GM12878 (cell line): ENCODE data around the gene TXN2. TPM values are rescaled to one million over a fixed set of nuclear protein-coding genes. Genes with fewer than 3 reads are reported as not detected.

Experiments
- CREM ChIP-seq: IDR thresholded peaks from 2 replicates; pipeline ENCODE4 v1.6.1; 2014; ENCODE audit warnings: antibody characterized with exemption, low read depth
- HDAC2 ChIP-seq: fragments of 200-600 bp; sonication (generic); IDR thresholded peaks from 2 replicates; pipeline ENCODE4 v1.6.1; 2017
- JUND ChIP-seq: IDR thresholded peaks from 2 replicates; pipeline ENCODE4 v1.6.1; 2012; ENCODE audit warnings: low read depth, mild to moderate bottlenecking, low read length, improper control_type of control experiment, moderate library complexity
- KAT2A ChIP-seq: conservative IDR thresholded peaks from 2 replicates; pipeline ENCODE4 v1.6.1; 2011; ENCODE audit warnings: low read depth, low read length; ENCODE audit not compliant: control insufficient read depth
- KDM1A ChIP-seq: fragments of 200-600 bp; sonication (generic); IDR thresholded peaks from 2 replicates; pipeline ENCODE4 v1.6.1; 2016; ENCODE audit warnings: borderline replicate concordance
- NR2C1 ChIP-seq: fragments of 450-650 bp; IDR thresholded peaks from 2 replicates; pipeline ENCODE4 v1.6.1; 2017; ENCODE audit warnings: antibody characterized with exemption, mild to moderate bottlenecking, moderate library complexity
- POLR2AphosphoS2 ChIP-seq: IDR thresholded peaks from 2 replicates; pipeline ENCODE4 v1.6.1; 2011; ENCODE audit warnings: low read depth, mild to moderate bottlenecking, low read length, improper control_type of control experiment, moderate library complexity
- ZNF274 ChIP-seq: IDR thresholded peaks from one replicate; pipeline ENCODE4 v1.8.0; 2011; ENCODE audit not compliant: insufficient read length, insufficient read depth
- polyA plus RNA-seq, 11 experiments: library from polyadenylated mRNA; depleted of rRNA in 4 of 11; unstranded in 6 of 11; stranded (reverse) in 5 of 11; fragments of >200 nt; fragmentation: Nextera tagmentation in 4 of 11; fragmentation: Illumina TruSeq in 1 of 11; extraction: Ambion mirVana in 4 of 11; extraction: Trizol in 1 of 11; gene quantifications; 1 replicate in 1 of 11; 2 replicates in 10 of 11; pipeline versions ENCODE4 v1.2.1 to v1.2.3, GENCODE V29; 2011 to 2016; ENCODE audit warnings: inconsistent platforms in 2 of 11, missing spikeins in 2 of 11, low read depth in 1 of 11
- total RNA-seq, 4 experiments: library from RNA; depleted of rRNA in 3 of 4; stranded (reverse); fragments of >200 nt in 3 of 4; fragmentation: Illumina TruSeq in 1 of 4; extraction: Trizol in 1 of 4; gene quantifications; 2 replicates each; pipeline versions ENCODE4 v1.2.1 to v1.2.3, GENCODE V29; 2013 to 2021
- TF ChIP-seq, protein P1 (sequence below): fragments of 450-650 bp; IDR thresholded peaks from 2 replicates; pipeline ENCODE4 v1.6.1; 2018; ENCODE audit warnings: mild to moderate bottlenecking, low read depth, moderate library complexity; ENCODE audit not compliant: partially characterized antibody
- TF ChIP-seq, protein P2 (sequence below), 3 experiments: IDR thresholded peaks in 2 of 3; conservative IDR thresholded peaks in 1 of 3; 2 replicates each; pipeline ENCODE4 v1.5.1; 2011; ENCODE audit warnings: low read depth in 3 of 3, low read length in 3 of 3, mild to moderate bottlenecking in 3 of 3, control low read depth in 2 of 3, moderate library complexity in 2 of 3, inconsistent platforms in 1 of 3, mixed read lengths in 1 of 3; ENCODE audit not compliant: control insufficient read depth in 2 of 3, insufficient read depth in 1 of 3; ENCODE audit errors: extremely low read depth in 1 of 3
- TF ChIP-seq, protein P3 (sequence below): IDR thresholded peaks from 2 replicates; pipeline ENCODE4 v1.6.1; 2012; ENCODE audit warnings: improper control_type of control experiment, low read depth, low read length; ENCODE audit not compliant: insufficient replicate concordance
- TF ChIP-seq, protein P4 (sequence below): IDR thresholded peaks from 2 replicates; pipeline ENCODE4 v1.6.1; 2011; ENCODE audit warnings: low read depth, low read length, improper control_type of control experiment, borderline replicate concordance
- TF ChIP-seq, protein P5 (sequence below): fragments of 450-650 bp; IDR thresholded peaks from 2 replicates; pipeline ENCODE4 v1.6.1; 2016; ENCODE audit warnings: mild to moderate bottlenecking, moderate library complexity, borderline replicate concordance

TXN2 gene
- total and polyA plus RNA-seq, 10 of the 15 experiments (the other 5 are each of a cell fraction or from before 2014, with no cell fraction given): 70.2 to 350 (median 183) TPM

DNA sequence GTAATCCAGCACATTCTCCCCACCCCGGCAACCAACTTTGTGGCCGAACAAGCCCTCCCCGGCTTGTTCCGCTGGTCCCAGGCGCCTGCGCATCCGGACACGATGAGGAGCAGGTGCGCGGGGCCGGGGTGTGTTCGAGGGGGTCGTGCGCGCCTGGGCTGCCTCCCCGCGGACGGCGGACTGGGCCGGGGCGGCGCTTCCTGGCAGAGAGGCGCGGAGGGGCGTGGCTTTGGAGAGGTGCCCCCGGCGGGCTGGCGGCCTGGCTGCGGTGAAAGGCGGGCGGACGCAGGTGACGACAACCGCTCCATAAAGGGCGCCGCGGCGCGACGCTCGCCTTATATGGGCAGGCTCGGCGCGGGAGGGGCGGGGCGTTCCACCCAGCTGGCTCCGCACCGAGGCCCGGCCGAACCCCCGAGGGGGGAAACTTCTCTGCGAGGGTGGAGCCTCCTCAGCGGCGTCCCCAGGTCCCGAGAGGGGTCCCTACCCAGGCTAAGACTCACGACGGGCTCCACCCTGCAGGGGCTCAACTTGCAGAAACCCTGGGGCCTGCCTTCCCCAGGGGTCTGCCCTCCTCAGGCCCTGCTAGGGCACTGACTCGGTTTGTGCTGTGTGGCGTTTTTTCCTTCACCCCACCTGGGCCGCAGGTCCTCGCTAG is 26.4 kb downstream of the TXN2 start (continued):
- TF ChIP-seq, protein P1, sequence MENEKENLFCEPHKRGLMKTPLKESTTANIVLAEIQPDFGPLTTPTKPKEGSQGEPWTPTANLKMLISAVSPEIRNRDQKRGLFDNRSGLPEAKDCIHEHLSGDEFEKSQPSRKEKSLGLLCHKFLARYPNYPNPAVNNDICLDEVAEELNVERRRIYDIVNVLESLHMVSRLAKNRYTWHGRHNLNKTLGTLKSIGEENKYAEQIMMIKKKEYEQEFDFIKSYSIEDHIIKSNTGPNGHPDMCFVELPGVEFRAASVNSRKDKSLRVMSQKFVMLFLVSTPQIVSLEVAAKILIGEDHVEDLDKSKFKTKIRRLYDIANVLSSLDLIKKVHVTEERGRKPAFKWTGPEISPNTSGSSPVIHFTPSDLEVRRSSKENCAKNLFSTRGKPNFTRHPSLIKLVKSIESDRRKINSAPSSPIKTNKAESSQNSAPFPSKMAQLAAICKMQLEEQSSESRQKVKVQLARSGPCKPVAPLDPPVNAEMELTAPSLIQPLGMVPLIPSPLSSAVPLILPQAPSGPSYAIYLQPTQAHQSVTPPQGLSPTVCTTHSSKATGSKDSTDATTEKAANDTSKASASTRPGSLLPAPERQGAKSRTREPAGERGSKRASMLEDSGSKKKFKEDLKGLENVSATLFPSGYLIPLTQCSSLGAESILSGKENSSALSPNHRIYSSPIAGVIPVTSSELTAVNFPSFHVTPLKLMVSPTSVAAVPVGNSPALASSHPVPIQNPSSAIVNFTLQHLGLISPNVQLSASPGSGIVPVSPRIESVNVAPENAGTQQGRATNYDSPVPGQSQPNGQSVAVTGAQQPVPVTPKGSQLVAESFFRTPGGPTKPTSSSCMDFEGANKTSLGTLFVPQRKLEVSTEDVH: no peak
- TF ChIP-seq, protein P2, sequence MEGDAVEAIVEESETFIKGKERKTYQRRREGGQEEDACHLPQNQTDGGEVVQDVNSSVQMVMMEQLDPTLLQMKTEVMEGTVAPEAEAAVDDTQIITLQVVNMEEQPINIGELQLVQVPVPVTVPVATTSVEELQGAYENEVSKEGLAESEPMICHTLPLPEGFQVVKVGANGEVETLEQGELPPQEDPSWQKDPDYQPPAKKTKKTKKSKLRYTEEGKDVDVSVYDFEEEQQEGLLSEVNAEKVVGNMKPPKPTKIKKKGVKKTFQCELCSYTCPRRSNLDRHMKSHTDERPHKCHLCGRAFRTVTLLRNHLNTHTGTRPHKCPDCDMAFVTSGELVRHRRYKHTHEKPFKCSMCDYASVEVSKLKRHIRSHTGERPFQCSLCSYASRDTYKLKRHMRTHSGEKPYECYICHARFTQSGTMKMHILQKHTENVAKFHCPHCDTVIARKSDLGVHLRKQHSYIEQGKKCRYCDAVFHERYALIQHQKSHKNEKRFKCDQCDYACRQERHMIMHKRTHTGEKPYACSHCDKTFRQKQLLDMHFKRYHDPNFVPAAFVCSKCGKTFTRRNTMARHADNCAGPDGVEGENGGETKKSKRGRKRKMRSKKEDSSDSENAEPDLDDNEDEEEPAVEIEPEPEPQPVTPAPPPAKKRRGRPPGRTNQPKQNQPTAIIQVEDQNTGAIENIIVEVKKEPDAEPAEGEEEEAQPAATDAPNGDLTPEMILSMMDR (IDR thresholded peaks at IDR 0.05 in 2 of 3, conservative IDR thresholded peaks at IDR 0.05 in 1 of 3; ENCODE audit: control insufficient read depth in 2 of 3, extremely low read depth in 1 of 3, insufficient read depth in 1 of 3, low read depth in 3 of 3, low read length in 3 of 3): peak in 2 of 3 experiments; percentile 10 to 23; a peak in 2 of 6 replicates
- no peak for TF ChIP-seq KAT2A
- TF ChIP-seq CREM: peak; percentile 60; the same call in 1 of the 2 replicates
- no peak for TF ChIP-seq ZNF274
- TF ChIP-seq, protein P3, sequence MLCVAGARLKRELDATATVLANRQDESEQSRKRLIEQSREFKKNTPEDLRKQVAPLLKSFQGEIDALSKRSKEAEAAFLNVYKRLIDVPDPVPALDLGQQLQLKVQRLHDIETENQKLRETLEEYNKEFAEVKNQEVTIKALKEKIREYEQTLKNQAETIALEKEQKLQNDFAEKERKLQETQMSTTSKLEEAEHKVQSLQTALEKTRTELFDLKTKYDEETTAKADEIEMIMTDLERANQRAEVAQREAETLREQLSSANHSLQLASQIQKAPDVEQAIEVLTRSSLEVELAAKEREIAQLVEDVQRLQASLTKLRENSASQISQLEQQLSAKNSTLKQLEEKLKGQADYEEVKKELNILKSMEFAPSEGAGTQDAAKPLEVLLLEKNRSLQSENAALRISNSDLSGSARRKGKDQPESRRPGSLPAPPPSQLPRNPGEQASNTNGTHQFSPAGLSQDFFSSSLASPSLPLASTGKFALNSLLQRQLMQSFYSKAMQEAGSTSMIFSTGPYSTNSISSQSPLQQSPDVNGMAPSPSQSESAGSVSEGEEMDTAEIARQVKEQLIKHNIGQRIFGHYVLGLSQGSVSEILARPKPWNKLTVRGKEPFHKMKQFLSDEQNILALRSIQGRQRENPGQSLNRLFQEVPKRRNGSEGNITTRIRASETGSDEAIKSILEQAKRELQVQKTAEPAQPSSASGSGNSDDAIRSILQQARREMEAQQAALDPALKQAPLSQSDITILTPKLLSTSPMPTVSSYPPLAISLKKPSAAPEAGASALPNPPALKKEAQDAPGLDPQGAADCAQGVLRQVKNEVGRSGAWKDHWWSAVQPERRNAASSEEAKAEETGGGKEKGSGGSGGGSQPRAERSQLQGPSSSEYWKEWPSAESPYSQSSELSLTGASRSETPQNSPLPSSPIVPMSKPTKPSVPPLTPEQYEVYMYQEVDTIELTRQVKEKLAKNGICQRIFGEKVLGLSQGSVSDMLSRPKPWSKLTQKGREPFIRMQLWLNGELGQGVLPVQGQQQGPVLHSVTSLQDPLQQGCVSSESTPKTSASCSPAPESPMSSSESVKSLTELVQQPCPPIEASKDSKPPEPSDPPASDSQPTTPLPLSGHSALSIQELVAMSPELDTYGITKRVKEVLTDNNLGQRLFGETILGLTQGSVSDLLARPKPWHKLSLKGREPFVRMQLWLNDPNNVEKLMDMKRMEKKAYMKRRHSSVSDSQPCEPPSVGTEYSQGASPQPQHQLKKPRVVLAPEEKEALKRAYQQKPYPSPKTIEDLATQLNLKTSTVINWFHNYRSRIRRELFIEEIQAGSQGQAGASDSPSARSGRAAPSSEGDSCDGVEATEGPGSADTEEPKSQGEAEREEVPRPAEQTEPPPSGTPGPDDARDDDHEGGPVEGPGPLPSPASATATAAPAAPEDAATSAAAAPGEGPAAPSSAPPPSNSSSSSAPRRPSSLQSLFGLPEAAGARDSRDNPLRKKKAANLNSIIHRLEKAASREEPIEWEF: no peak
- TF ChIP-seq, protein P4, sequence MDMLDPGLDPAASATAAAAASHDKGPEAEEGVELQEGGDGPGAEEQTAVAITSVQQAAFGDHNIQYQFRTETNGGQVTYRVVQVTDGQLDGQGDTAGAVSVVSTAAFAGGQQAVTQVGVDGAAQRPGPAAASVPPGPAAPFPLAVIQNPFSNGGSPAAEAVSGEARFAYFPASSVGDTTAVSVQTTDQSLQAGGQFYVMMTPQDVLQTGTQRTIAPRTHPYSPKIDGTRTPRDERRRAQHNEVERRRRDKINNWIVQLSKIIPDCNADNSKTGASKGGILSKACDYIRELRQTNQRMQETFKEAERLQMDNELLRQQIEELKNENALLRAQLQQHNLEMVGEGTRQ: no peak
- no peak for TF ChIP-seq HDAC2
- TF ChIP-seq NR2C1: no peak
- no peak for TF ChIP-seq POLR2AphosphoS2
- TF ChIP-seq, protein P5, sequence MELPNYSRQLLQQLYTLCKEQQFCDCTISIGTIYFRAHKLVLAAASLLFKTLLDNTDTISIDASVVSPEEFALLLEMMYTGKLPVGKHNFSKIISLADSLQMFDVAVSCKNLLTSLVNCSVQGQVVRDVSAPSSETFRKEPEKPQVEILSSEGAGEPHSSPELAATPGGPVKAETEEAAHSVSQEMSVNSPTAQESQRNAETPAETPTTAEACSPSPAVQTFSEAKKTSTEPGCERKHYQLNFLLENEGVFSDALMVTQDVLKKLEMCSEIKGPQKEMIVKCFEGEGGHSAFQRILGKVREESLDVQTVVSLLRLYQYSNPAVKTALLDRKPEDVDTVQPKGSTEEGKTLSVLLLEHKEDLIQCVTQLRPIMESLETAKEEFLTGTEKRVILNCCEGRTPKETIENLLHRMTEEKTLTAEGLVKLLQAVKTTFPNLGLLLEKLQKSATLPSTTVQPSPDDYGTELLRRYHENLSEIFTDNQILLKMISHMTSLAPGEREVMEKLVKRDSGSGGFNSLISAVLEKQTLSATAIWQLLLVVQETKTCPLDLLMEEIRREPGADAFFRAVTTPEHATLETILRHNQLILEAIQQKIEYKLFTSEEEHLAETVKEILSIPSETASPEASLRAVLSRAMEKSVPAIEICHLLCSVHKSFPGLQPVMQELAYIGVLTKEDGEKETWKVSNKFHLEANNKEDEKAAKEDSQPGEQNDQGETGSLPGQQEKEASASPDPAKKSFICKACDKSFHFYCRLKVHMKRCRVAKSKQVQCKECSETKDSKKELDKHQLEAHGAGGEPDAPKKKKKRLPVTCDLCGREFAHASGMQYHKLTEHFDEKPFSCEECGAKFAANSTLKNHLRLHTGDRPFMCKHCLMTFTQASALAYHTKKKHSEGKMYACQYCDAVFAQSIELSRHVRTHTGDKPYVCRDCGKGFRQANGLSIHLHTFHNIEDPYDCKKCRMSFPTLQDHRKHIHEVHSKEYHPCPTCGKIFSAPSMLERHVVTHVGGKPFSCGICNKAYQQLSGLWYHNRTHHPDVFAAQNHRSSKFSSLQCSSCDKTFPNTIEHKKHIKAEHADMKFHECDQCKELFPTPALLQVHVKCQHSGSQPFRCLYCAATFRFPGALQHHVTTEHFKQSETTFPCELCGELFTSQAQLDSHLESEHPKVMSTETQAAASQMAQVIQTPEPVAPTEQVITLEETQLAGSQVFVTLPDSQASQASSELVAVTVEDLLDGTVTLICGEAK: no peak
- TF ChIP-seq KDM1A: no peak
- 0 out of 2 replicates have a peak, but pooled peaks have one; percentile 4 for TF ChIP-seq JUND
